ENCODE data around the gene MLN.

Gene MLN

DNA sequence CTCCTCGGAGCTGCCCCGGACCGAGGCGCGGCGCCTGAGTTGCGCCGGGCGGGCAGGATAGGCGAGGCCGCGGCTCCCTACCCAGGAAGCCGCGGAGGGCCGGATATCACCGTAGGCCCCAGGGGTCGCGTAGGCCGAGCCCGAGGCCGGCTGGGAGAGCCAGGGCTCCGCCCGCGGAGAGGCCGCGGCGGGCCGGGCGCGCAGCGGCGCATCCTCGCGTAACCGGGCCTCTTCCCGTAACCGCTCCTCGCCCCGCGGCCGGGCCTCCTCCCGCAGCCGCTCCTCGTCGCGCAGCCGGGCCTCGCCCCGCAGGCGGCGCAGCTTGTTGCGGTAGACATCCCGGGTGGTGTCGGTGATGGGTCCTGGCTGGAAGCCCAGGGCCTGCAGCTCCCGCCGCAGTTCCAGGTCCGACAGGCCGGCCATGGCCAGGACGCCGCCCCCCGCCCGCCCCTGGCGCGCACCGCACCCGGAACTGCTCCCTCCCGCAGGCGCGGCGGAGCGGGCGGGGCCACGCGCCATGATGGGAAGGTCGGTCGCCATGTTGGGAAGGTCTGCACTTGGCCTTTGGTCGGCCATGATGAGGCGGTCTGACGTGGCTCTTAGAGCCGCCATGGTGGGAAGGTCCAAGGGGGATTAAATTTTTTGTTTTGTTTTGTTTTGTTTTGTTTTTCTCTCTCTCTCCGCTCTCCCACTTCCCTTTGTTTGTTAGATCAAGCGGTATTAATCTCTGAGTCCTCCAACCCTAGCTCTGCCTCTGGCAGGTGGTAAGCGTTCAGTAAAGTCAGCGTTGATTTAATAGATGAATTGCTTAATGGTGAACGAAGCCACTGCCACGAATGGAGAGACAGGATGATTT lies 14.9 kb downstream of the MLN start, which contains the start of gene LEMD2:
LEMD2 (minus strand) TSS at position 437 of the 856 bp plus-strand sequence; CDS start at position 423, 14 bp downstream.
- peak; percentile 84 to 93 for DNase-seq (ENCODE audit: low read depth in 2 of 2)

DNA sequence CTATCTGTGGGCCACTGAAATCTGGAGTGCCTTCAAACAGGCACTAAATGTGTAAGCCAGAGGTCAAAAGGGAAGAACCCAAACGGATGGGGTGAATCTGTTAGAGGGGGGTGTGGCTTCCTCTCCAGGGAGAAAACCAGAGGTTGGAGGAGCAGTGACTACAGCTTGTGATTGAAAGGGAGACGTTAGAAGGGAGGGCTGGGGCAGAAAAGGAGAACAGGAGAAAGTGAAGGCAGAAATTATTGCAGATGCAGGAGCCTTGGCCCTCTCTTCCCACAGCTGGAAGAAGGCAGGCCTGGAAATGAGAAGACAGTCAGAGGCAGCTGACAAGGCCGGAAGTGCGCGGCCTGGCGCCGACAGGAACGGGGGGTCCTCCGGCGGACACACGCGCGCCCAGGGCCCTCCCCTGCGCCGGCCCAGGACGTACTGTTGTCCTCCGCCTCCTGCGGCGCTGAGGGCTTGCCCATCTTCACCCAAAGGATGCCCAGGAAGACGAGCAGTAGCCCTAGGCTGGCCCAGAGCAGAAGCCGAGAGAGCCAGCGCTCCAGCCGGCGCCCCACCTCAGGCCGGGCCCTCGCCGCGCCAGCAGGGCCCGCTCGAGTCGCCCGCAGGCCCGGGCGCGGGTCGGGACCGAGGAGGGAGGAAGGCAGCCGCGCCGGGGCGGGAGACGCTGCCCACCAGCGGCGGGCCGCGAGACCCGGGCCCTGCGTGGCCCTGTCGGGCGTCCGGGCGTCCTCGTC lies 15.7 kb downstream of the MLN start:
- DNase-seq (ENCODE audit: low read depth in 2 of 2), result peak; percentile 48 to 51

DNA sequence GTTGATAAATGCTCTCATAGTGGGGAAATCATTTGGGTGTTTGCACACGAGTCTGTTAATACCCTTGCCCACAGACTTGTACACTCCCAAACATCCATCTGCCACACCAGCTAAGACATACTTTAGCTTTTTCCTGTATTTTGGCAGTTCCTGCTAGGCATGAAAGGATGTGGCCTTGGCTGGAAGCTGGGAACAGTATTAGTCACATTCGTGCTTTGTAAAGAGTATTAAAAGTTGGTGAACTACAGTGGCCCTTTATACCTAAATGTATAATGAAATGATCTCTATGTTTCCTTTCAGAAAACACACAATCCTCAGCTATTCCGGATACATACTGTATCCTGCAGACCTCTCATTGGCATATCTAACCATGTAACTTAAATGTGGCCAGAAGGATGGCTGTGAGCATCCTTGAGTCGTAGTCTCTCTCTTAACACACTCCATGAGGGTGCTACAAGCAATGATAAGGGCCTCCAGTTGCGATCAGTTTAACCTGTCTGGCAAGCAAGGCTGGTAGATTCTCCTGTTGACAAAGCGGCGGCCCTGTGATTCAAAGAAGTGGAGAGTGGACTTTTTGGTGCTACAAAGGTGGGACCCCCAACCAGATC lies 16.4 kb downstream of the MLN start:
- DNase-seq (ENCODE audit: low read depth in 2 of 2), result no peak

DNA sequence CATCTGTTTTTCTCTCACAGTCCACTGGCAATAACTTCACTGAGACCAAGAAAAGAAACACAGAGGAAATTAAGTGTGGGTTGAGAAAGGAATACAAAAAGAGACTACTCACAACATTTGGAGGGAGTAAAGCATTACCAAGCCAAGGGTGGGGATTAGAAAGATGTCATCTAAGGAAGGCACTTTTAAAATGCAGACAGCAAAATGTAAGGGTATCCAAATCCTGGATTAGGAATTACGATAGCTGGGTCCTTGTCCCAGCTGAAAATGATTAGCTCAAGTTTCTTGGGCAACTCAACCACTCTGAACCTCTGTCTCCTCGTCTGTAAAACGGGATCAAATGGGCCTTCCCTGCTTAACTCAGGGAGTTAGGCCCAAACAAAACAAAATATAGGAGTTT lies 17.1 kb downstream of the MLN start:
- DNase-seq (ENCODE audit: low read depth in 2 of 2), result no peak

DNA sequence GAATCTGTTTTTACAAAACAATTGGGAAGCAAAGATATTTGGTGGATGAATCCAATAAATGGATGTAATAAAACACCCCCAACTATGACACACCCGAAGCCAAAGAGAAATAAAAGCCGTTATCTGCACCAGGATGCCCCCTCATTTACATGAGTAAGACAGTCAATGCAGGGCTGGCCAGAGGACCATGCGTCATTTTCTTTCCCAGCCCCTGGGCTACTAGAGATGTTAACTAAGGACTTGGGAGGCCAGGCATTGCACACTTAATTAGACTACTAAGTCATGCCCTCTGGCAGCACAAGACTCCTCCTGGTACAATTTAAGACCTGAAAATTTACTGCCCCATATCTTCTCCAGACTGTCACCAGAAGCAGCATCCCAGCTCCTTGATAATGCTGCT lies 18.0 kb downstream of the MLN start:
- DNase-seq (ENCODE audit: low read depth in 2 of 2), result no peak

DNA sequence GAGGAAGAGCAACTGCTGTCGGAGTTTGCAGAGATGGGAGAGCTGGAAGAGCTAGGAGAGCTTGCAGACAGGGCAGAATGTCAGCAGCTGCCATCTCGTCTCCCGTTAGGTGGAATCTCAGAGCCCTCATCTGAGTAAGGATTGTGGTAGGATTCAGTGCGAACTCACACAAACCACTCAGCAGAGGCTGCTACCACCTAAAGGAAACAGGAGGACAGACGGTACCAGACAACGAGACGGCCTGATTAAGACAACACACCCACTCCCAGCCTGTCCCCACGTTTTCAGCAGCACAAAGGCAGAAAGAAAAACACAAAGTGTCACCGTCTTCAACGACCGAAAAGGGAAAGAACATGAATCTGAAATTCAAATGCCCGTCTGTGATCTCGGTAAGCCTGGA lies 19.0 kb downstream of the MLN start:
- no peak for DNase-seq (ENCODE audit: low read depth in 2 of 2)

DNA sequence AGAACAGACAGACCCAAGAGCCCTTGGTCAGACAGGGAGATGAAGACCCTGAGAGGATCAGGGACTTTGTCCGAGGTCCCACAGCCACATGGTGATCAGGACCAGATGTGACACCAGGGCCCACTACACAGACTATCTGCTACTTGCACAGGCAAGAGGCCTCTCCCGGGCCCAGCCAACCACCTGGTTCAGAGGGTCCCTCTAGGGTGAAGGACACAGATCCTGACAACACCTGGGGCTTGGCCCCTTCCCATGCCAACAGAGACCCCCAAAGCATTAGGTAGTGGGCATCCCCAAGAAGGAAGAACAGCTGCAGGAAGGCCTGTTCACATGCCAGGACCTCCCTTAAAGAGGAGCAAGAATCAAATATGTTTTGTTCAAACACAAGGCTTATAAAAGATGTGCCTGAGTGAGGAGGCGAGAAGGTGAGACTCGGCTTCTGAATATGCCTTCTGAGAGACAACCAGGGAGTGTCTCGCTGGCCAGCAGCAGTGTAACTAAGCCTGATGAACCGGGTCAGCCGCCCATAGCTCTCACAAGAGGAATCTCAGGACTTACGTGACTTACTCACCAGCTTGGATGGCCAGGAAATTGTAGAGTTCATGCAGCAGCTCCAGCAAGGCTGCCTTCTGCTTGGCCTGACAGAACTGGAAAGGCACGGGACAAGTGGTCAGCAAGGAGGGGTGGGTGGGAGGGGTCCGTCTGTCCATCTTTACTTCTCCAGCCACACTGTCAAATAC lies 19.9 kb downstream of the MLN start:
- no peak for DNase-seq (ENCODE audit: low read depth in 2 of 2)

DNA sequence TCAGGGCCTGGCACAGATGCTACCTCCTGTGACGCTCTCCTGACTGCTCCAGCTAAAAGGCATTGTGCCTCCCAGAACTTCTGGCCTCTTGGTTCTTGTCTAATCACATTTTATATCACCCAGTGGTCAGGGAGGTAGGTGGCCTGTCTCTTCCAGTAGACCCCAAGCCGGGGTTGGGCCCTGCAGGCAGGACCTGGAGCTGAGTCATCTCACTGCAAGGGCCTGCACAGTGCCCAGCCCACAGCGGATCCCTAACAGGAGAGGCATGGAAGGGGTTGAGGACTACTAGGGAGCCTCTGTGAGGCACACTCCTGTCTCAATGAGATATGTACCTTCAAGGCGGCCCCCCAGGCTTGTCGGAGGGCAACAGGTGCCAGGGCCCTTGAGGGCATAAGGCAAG lies 21.2 kb downstream of the MLN start:
- no peak for DNase-seq (ENCODE audit: low read depth in 2 of 2)

DNA sequence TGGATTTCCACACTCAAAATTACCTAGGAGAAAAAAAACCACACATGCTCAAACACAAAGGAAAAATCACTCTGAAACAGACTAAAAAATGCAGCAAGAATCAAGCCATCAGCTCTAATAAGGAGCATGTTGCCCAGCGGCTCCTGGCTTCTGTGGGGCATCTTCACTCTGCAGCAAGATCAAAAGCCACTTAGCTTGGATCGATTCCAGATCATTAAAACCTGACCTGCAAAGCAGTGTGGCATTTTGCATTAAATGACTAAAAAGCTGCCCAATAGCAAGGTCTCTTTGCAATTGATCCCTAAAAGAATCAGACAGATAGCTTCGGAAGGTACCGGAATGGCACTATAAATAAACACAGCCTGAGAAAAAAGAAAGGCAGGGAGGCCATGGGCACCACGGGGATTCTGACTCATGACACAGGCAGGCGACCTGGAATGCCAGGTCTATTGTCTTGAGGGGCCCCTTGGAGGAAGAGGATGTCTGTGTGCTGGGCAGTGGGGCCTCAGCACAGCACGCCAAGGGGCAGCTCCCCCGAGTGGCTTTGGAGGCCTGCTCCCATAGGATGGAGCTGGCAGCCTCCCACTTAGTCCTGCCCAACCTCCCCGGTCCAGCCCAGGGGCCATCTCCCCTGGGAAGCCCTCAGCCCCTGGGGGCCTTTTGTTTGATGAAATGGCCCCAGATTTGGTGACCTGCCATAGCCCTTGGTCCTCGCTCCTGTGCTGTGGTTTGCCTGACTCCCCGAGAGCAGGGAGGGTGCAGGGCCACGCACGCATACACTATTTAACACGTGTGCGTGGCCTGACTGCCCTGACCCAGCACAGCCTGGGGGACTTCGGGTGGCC lies 22.4 kb downstream of the MLN start:
- no peak for DNase-seq (ENCODE audit: low read depth in 2 of 2)

DNA sequence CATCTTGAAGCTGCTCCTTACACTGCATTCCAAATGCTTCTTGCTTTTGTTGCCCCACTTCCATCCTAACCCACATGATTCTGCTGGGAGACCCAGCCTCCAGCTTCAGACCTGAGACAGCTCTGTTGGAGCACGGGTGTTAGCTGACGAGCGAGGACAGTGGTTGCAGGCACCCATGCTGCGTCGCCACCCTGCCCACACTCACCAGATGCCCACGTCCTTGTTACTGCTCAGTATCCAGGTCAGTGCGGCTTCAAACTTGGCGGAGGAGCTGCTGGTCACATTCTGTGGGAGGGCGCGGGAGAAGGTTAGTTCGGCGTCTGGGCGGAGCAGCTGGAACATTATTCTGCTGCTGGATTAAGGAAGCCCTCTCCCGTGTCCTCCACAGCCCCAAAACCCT lies 23.9 kb downstream of the MLN start:
- DNase-seq (ENCODE audit: low read depth in 2 of 2), result no peak

DNA sequence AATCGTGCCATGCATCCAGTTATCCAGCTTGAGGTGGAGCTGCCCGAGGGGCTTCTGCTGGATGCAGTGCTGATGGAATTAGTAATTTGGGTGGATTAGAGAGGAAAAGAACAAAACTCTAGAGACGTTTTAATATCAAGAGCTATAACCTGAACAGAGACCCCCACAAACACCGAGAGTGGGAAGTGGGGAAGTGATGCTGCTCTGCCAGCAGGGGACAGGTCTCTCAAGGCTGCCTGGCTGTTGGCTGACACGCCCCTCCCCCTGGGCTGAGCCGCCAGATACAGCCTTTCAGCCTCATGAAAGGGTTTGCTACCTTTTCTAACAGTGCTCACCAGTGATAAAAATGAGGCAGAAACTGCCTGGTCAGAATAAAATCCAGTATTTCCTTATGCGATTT lies 24.5 kb downstream of the MLN start:
- no peak for DNase-seq (ENCODE audit: low read depth in 2 of 2)

DNA sequence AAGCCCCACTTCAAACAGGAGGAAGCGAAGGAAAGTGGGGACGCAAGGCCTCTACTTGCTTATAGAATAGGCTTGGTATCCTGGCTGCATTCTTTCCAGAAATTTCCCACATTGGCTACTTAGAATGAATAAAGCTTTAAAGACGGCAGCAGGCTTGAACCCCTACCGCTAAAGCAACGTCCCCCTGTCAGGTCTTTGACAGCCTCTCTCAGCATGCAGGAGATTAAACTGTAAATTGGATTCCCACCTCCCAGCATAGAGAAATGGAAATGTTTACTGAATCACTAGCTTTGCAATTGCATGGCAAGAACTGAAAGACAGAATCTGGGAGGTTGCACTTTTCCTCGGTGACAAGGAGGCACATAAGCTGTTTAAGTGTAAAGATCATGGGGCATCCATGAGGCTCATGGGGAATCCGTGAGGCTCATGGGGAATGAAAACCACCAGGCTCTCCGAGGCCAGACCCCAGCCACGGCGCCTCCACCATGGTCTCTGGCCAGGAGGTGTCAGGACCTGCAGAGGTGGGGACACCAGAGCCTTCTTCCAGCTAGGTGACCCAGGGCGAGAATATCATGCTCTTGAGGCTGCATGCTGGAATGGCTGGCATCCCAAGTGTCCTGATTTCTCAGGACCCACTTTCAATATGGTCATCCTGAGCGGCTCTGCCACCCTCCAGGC lies 25.2 kb downstream of the MLN start:
- DNase-seq (ENCODE audit: low read depth in 2 of 2), result no peak

DNA sequence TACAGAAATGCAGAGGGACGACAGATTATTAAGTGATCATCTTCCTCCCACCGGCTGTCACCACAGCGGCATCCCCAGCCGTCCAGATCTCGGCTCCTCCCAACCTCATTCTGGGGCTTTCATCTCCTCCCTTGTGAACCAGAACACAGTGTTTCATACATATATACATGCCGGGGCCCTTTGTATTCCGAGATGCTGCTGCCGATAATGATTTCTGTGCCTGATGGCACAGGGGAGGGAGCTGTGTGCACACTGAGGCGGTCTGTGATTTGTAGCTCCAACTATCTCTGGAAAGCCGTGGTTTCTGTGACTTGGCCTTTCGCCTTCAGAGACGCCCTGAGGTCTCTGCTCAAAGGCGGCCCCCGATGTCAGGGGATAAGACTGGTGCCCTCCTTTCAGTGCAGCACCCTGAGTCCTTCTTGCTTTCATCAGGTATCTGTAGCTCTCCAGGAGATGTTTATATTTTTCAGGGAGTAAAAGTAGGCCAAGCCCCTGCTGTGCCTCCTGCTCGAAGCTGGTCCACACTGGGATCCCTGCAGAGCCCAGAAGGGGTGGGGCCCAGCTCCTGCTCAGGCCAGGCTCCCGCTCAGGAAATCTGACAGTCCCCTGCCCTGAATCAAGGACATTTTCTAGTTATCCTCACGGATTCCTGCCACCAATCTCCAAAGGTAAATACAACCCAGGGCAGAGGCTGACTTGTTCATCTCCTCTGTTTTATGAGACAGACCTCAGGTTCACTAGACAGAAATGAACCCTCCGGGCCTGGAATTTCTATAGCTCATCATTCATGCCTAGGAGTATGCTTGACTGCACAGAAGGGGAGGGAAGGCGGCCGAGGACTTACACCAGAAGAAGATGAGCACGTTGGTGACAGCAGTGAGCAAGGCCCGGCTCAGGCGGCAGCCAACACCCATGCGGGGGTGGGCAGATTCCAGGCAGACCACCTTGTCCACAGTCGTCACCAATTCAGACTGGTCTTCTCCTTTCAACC lies 26.1 kb downstream of the MLN start:
- no peak for DNase-seq (ENCODE audit: low read depth in 2 of 2)

DNA sequence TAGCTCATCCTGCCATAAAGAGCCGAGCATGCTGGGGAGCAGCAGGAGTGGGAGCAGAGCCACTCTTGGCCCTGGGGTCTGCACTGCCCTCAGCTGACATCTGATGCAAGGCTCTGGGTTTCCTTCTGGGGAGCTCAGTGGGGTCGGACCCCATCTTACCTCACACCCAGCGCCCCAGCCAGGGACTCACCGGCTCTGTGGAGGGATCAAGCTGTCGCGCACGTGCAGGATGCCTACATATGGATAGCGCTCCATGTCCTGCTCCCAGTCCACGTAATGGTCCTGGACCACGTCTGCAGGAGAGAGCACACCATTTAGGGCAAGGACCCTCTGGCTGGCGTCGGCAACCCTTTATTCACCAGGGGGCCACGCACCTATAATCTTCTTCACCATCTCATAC lies 27.0 kb downstream of the MLN start:
- no peak for DNase-seq (ENCODE audit: low read depth in 2 of 2)

DNA sequence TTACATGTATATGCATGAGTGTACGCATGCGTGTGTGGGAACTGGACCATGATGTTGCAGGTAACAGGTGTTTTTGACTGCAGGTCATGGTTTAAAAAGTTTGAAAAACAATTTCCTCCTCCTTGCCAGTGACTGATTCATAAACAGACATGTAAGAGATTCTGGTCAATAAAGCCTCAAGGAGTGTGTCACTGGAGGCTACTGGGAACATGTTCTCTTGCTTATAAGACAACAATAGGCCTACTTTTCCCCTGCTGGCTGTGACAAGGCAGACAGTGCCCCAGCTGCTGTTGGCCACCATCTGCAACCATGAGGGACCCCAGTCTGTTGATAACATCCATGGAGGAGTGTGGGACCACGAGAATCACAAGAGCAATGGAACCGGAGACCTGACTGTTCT lies 27.6 kb downstream of the MLN start:
- no peak for DNase-seq (ENCODE audit: low read depth in 2 of 2)

DNA sequence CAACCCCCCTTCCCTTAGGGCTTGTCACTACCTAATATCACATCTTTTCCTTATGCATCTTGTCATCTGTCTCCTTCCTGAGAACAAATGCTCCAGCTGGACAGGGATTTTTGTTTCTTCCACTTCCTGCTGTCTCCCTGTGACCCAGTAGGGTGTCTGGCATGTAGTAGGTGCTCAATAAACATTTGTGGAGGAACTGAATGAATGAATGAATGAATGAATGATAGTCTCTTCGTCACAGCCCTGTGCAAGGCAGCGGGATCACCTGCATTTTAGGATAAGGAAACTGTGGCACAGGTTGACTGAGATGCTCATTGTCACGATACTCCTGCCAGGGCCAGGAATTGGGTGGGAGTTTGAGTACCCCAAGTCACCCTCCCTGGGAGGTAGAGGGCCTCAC lies 29.0 kb downstream of the MLN start:
- no peak for DNase-seq (ENCODE audit: low read depth in 2 of 2)

DNA sequence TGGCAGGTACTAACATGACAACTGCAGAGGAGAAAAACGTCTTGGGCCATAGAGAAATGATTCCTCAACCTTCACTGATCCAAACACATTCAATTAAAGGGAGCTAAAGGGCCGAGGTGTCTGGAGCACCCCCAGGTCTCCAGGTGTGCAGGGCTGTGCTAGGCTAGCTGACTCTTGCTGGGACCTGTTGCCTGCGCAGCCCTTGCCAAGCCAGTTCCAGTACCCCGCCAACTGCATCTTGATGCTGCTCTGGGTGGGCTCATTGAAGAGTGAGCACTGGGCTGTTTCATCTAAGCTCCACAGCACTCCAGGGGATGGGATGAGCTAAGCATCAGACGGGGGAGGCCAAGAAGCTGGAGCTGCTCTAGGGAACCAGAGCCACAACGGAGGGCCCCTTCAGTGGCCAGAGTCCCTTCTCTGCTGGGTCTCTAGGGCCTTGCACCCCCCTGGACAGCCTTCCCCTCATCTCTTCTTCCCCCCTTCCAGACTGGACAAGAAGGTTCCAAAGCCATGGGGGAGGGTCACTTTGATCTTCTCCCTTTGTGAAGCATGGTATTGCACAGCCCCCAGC lies 30.8 kb downstream of the MLN start:
- no peak for DNase-seq (ENCODE audit: low read depth in 2 of 2)

DNA sequence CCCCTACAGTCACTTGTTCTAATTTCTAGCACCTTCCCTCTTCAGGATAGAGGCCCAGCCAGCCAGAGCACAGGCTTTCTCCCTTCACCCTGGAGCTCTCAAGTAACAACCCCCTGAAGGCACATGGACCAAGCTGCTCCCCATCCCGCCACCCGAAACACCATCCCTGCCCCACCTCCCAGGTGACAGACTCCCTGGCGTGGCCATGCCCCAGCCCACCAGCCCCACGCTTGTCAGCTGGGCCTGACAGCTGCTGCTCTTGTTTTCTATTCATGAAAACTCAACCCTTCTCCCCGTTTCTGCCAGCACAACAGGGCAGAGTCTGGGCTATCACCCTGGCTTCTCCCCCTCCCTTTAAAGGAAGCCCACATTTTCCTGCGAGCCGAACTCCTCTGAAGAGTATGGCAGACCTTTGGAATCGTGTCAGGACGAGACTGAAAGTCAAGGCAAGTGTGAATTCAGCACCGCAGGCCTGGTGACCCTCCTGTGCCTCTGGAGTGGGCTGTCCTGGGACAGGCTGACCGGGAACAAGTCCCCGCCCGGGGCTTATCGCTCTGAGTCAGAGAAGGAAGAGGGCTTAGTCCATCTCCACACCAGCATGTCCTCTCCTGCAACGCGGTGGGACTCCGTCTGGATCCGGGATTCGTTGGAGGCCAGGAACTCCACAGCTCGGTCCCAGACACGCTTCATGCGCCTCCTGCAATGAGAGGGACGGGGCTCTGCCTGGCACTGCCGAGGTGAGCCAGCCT lies 31.5 kb downstream of the MLN start:
- no peak for DNase-seq (ENCODE audit: low read depth in 2 of 2)

Measured in stimulated activated CD8-positive, alpha-beta memory T cell treated with anti-CD3 and anti-CD28 coated beads, Interleukin-2, amount 100 ng/mL, for 48 hours (primary cell).